ENCODE data around the gene MED22.

DNA sequence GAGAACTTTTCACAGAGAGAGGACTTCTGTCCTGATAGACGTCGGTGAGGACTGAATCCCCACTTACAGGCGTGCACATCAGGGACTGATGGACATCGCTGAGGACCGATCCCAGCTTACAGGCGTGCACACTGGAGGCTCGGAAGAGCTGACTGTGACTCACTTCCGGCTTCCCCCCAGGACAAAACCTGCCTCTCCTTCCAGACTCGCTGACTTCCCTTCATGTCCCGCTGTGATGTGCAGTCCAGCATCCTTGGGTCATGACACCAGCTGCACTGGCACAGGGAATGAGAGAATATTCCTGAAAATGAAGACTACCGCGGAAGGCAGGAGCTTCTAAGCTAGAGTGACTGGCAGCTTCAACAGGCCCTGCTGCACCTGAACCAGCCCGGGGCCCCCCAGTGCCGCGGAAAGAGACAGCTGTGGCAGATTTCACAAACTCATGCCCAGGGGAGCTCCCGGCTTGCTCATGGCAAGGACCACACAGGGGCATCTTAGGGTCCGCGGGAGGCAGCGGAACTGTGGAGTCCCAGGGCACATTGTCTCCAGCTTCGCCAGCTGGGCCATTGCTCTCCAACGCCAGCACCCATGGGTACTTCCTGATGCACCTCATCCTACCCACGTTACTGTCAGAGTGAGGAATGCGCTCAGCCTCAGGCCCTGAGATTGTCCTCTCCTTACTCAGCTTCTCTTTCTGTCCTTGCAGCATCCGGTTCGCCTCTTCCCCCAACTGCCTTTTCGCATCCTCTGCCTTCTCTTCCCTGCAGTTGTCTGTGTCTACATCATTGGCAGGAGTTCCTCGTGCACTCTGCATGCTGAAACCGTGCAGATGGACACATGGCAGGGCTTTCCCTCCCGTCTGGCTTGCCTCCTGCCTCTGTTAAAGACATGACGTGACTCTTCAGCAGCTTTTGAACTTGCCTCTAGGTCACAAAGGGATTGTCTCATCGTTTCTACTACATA, 41.4 kb downstream of the MED22 start:
- TF ChIP-seq, protein P1, sequence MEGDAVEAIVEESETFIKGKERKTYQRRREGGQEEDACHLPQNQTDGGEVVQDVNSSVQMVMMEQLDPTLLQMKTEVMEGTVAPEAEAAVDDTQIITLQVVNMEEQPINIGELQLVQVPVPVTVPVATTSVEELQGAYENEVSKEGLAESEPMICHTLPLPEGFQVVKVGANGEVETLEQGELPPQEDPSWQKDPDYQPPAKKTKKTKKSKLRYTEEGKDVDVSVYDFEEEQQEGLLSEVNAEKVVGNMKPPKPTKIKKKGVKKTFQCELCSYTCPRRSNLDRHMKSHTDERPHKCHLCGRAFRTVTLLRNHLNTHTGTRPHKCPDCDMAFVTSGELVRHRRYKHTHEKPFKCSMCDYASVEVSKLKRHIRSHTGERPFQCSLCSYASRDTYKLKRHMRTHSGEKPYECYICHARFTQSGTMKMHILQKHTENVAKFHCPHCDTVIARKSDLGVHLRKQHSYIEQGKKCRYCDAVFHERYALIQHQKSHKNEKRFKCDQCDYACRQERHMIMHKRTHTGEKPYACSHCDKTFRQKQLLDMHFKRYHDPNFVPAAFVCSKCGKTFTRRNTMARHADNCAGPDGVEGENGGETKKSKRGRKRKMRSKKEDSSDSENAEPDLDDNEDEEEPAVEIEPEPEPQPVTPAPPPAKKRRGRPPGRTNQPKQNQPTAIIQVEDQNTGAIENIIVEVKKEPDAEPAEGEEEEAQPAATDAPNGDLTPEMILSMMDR (IDR thresholded peaks at IDR 0.05; ENCODE audit: poor library complexity), result no peak
- TF ChIP-seq EZH2 (IDR thresholded peaks at IDR 0.05; ENCODE audit: borderline replicate concordance), result no peak
